Nephron (organoid): ENCODE results near the gene RPL13.

Experiments
- H3K27ac Mint-ChIP-seq, 3 experiments: 2 replicates each; pipeline ENCODE4 v1.8.0; 2020; ENCODE audit warnings: mixed read lengths in 3 of 3, mild to moderate bottlenecking in 2 of 3, moderate library complexity in 1 of 3
- H3K27me3 Mint-ChIP-seq: 2 replicates; pipeline ENCODE4 v1.8.0; 2021; ENCODE audit warnings: low read depth, mild to moderate bottlenecking, moderate library complexity, mixed read lengths
- H3K36me3 Mint-ChIP-seq: 2 replicates; pipeline ENCODE4 v1.8.0; 2020; ENCODE audit warnings: low read depth, mixed read lengths
- H3K4me1 Mint-ChIP-seq: 2 replicates; pipeline ENCODE4 v1.8.0; 2020; ENCODE audit warnings: mixed read lengths
- H3K4me3 Mint-ChIP-seq, 3 experiments: 2 replicates each; pipeline ENCODE4 v1.8.0; 2020; ENCODE audit warnings: mild to moderate bottlenecking in 3 of 3, mixed read lengths in 3 of 3, moderate library complexity in 2 of 3
- H3K9me3 Mint-ChIP-seq: 2 replicates; pipeline ENCODE4 v1.8.0; 2020; ENCODE audit warnings: mixed read lengths
- CTCF ChIP-seq, 3 experiments: fragments of 200-600 bp; sonication (generic); IDR thresholded peaks; one replicate each; pipeline ENCODE4 v1.5.0; 2021; ENCODE audit warnings: antibody characterized with exemption in 3 of 3; ENCODE audit not compliant: unreplicated experiment in 3 of 3

RPL13 gene

GRCh38 chr16:89600956-89601355 lies 40.5 kb downstream of the RPL13 start:
- no peak for TF ChIP-seq CTCF (IDR thresholded peaks at IDR 0.05; ENCODE audit: unreplicated experiment in 3 of 3)
- Mint-ChIP-seq H3K27me3 (peaks cover 7% of the 10 kb centered on the region), H3K4me1 (peaks cover 6% of the 10 kb centered on the region), H3K36me3 (no peaks in the 10 kb centered on the region), H3K27ac (no peak overlapping the region), H3K4me3 (no peak overlapping the region), H3K9me3 (no peaks in the 10 kb centered on the region)

GRCh38 chr16:89601906-89602272 lies 41.4 kb downstream of the RPL13 start:
- H3K36me3 Mint-ChIP-seq: no peaks in the 10 kb centered on the region
- H3K9me3 Mint-ChIP-seq: no peaks in the 10 kb centered on the region
- no peak overlapping the region for H3K4me3 Mint-ChIP-seq
- peaks cover 7% of the 10 kb centered on the region for H3K27me3 Mint-ChIP-seq
- peak overlapping the region; percentile 75 to 89 (median 88) for H3K27ac Mint-ChIP-seq
- no peak for TF ChIP-seq CTCF (IDR thresholded peaks at IDR 0.05; ENCODE audit: unreplicated experiment in 3 of 3)
- peaks cover 6% of the 10 kb centered on the region for H3K4me1 Mint-ChIP-seq

- Mint-ChIP-seq H3K27ac (peak overlapping the region; percentile 75 to 89 (median 88)), H3K4me3 (peak overlapping the region in 1 of 3 experiments; percentile 42), H3K36me3 (no peaks in the 10 kb centered on the region), H3K4me1 (peaks cover 6% of the 10 kb centered on the region), H3K27me3 (peaks cover 7% of the 10 kb centered on the region), H3K9me3 (no peaks in the 10 kb centered on the region)
- no peak for TF ChIP-seq CTCF (IDR thresholded peaks at IDR 0.05; ENCODE audit: unreplicated experiment in 3 of 3)
Observed at GRCh38 chr16:89602273-89602951, 41.9 kb downstream of the RPL13 start.

- H3K4me1 Mint-ChIP-seq: peaks cover 6% of the 10 kb centered on the region
- peaks cover 7% of the 10 kb centered on the region for H3K27me3 Mint-ChIP-seq
- TF ChIP-seq CTCF (IDR thresholded peaks at IDR 0.05; ENCODE audit: unreplicated experiment in 3 of 3): no peak
- H3K27ac Mint-ChIP-seq: peak overlapping the region; percentile 75 to 89 (median 88)
- no peaks in the 10 kb centered on the region for H3K36me3 Mint-ChIP-seq
- no peaks in the 10 kb centered on the region for H3K9me3 Mint-ChIP-seq
- peak overlapping the region; percentile 31 to 42 (median 41) for H3K4me3 Mint-ChIP-seq
Observed at GRCh38 chr16:89602952-89603590, 42.6 kb downstream of the RPL13 start.

GRCh38 chr16:89604764-89605163 lies 44.3 kb downstream of the RPL13 start:
- no peak overlapping the region for H3K4me3 Mint-ChIP-seq
- peaks cover 6% of the 10 kb centered on the region for H3K4me1 Mint-ChIP-seq
- peaks cover 7% of the 10 kb centered on the region for H3K27me3 Mint-ChIP-seq
- no peaks in the 10 kb centered on the region for H3K36me3 Mint-ChIP-seq
- H3K9me3 Mint-ChIP-seq: no peaks in the 10 kb centered on the region
- TF ChIP-seq CTCF (IDR thresholded peaks at IDR 0.05; ENCODE audit: unreplicated experiment in 3 of 3): no peak
- no peak overlapping the region for H3K27ac Mint-ChIP-seq
